Body of pancreas (tissue), 4 donors: ENCODE results near the gene TCHP. TPM values are rescaled to one million over a fixed set of nuclear protein-coding genes. Genes with fewer than 3 reads are reported as not detected.

Experiments
- ATAC-seq: fragments of 150-250 bp; one replicate; pipeline ENCODE4 v1.9.1; 2016
- DNase-seq, 4 donors: peaks; one replicate each; pipeline ENCODE4 v3.0.0-alpha.2; 2019
- H3K27ac ChIP-seq, 4 donors: fragments of 200-600 bp; sonication (generic); 1 replicate in 3 of 4; 2 replicates in 1 of 4; pipeline versions ENCODE4 v1.5.1 to v1.6.1; 2016 to 2019; ENCODE audit warnings: mild to moderate bottlenecking in 1 of 4, mixed read lengths in 1 of 4, moderate library complexity in 1 of 4
- H3K27me3 ChIP-seq, 2 donors: fragments of 200-600 bp; sonication (generic); one replicate each; pipeline ENCODE4 v1.6.0; 2016; ENCODE audit warnings: mild to moderate bottlenecking in 1 of 2
- H3K36me3 ChIP-seq, 2 donors: fragments of 200-600 bp; sonication (generic); replicated peaks in 1 of 2; 2 replicates each; pipeline ENCODE4 v1.5.1; 2016; ENCODE audit warnings: low read depth in 2 of 2; ENCODE audit not compliant: insufficient read depth in 1 of 2
- H3K4me1 ChIP-seq: fragments of 200-600 bp; sonication (generic); one replicate; pipeline ENCODE4 v1.6.0; 2016
- H3K4me3 ChIP-seq, 2 donors: fragments of 200-600 bp; sonication (generic); 1 replicate in 1 of 2; 2 replicates in 1 of 2; pipeline ENCODE4 v1.5.1; 2016 to 2019
- H3K9me3 ChIP-seq, 3 donors: fragments of 200-600 bp; sonication (generic); 1 replicate in 2 of 3; 2 replicates in 1 of 3; pipeline ENCODE4 v1.5.1; 2016
- CTCF ChIP-seq, 7 experiments: fragments of 450-650 bp in 4 of 7; fragments of 200-600 bp in 3 of 7; sonication (generic) in 3 of 7; IDR thresholded peaks; one replicate each; pipeline ENCODE4 v1.5.1; 2016 to 2019; ENCODE audit warnings: antibody characterized with exemption in 7 of 7
- POLR2A ChIP-seq, 3 donors: fragments of 450-650 bp; IDR thresholded peaks; one replicate each; pipeline ENCODE4 v1.6.1; 2016; ENCODE audit warnings: antibody characterized with exemption in 3 of 3, mild to moderate bottlenecking in 2 of 3
- WGBS, 2 donors: methylation state at CpG; one replicate each; pipeline ENCODE4 v1.1.5; 2017; 5-methylcytosine and 5-hydroxymethylcytosine counted together
- intact Hi-C: fragments of 100-400 bp; cut with DNase I; formaldehyde crosslinking; loops from one replicate; pipeline ENCODE4 v1.15.1; 2023
- total RNA-seq, 2 donors: library from RNA; depleted of rRNA; stranded (reverse); fragments of >200 nt; gene quantifications; one replicate each; pipeline ENCODE4 v1.1.0, GENCODE V29; 2016

TCHP gene
- total RNA-seq, 2 donors from 2014 or later: 29.3 to 72.2 TPM

- Histone ChIP-seq H3K9me3 (no peaks in the 10 kb centered on the region), H3K27me3 (no peaks in the 10 kb centered on the region), H3K36me3 (peaks cover 0 to 16% of the 10 kb centered on the region in 2 donors), H3K4me1 (no peaks in the 10 kb centered on the region), H3K27ac (no peak overlapping the region), H3K4me3 (no peak overlapping the region)
- intact Hi-C loops: no loop called here
- no peak for DNase-seq
- WGBS, 2 donors: 64% methylated on average over 3 of the region's 3 CpGs
- no peak for TF ChIP-seq POLR2A (IDR thresholded peaks at IDR 0.05)
- TF ChIP-seq CTCF (IDR thresholded peaks at IDR 0.05): no peak
- no peak for ATAC-seq
These were observed 62.3 kb downstream of the TCHP start for GRCh38 chr12:109962398-109962797.

GRCh38 chr12:109963330-109963729 is 63.3 kb downstream of the TCHP start:
- no peak overlapping the region for H3K4me3 ChIP-seq
- H3K27me3 ChIP-seq: no peaks in the 10 kb centered on the region
- H3K36me3 ChIP-seq: peaks cover 0 to 16% of the 10 kb centered on the region in 2 donors
- H3K27ac ChIP-seq: peak overlapping the region in 1 of 4 donors; percentile 33
- H3K9me3 ChIP-seq: no peaks in the 10 kb centered on the region
- ATAC-seq: no peak
- intact Hi-C loops: no loop called here
- TF ChIP-seq CTCF (IDR thresholded peaks at IDR 0.05) (no peak), POLR2A (IDR thresholded peaks at IDR 0.05) (no peak)
- no peak for DNase-seq
- WGBS, 2 donors: 72 to 85% methylated on average over 1 of the region's 1 CpG
- no peaks in the 10 kb centered on the region for H3K4me1 ChIP-seq

GRCh38 chr12:109963743-109964429 is 63.8 kb downstream of the TCHP start:
- no peaks in the 10 kb centered on the region for H3K27me3 ChIP-seq
- 52 to 59% methylated on average over 4 of the region's 4 CpGs for WGBS, 2 donors
- peak in 3 of 4 donors; percentile 26 to 57 (median 31) for DNase-seq
- peaks cover 0 to 12% of the 10 kb centered on the region in 2 donors for H3K36me3 ChIP-seq
- TF ChIP-seq POLR2A (IDR thresholded peaks at IDR 0.05): no peak
- no peak for TF ChIP-seq CTCF (IDR thresholded peaks at IDR 0.05)
- H3K4me3 ChIP-seq: no peak overlapping the region
- H3K4me1 ChIP-seq: no peaks in the 10 kb centered on the region
- peak overlapping the region in 1 of 4 donors; percentile 33 for H3K27ac ChIP-seq
- intact Hi-C loops: no loop called here
- H3K9me3 ChIP-seq: no peaks in the 10 kb centered on the region
- peak; percentile 80 for ATAC-seq

- WGBS, 2 donors: 90 to 91% methylated on average over 4 of the region's 4 CpGs
- no peaks in the 10 kb centered on the region for H3K9me3 ChIP-seq
- intact Hi-C loops: no loop called here
- H3K4me1 ChIP-seq: no peaks in the 10 kb centered on the region
- TF ChIP-seq POLR2A (IDR thresholded peaks at IDR 0.05) (no peak), CTCF (IDR thresholded peaks at IDR 0.05) (no peak)
- no peak overlapping the region for H3K27ac ChIP-seq
- DNase-seq (no peak), ATAC-seq (no peak)
- H3K4me3 ChIP-seq: no peak overlapping the region
- H3K36me3 ChIP-seq: peaks cover 0 to 13% of the 10 kb centered on the region in 2 donors
- H3K27me3 ChIP-seq: no peaks in the 10 kb centered on the region
These were observed 66.5 kb downstream of the TCHP start for GRCh38 chr12:109966546-109966945.
